Astrocyte of the cerebellum (primary cell): ENCODE data around the gene RBMS1.

Experiments
- DNase-seq: peaks from one replicate; pipeline ENCODE4 v3.0.0-alpha.2; 2011; ENCODE audit warnings: low read depth
- H3K4me3 ChIP-seq: 2 replicates; pipeline ENCODE4 v1.5.1; 2011; ENCODE audit warnings: mild to moderate bottlenecking, low read depth, low read length, moderate library complexity
- in situ Hi-C: cut with HindIII; loops from 2 replicates; pipeline ENCODE4 v1.10.0; 2017; ENCODE audit warnings: low sequenced_read_pairs
- TF ChIP-seq, protein P1 (sequence below): IDR thresholded peaks from 2 replicates; pipeline ENCODE4 v1.5.1; 2012; ENCODE audit warnings: low read length, low read depth, moderate library complexity, mild to moderate bottlenecking; ENCODE audit errors: missing control alignments

Gene RBMS1

DNA sequence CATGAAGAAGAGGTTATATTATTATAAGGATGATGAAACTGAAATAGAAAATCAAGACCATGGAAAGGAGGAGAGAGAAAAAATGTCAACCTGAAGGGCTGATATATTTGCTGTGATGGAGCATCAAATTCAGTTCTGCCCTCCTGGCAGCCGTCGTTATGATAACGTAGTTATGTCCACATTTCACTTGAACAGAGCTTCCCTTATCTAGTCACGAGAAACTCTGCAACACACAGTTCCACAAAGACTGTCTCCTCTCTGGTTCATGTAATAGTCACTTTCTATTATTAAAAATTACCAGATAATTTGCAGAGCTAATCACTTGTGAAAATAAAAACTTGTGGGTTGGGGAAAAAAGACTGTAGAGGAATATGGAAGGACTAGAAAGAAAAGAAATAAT is 19.5 kb upstream of the RBMS1 start:
- DNase-seq: no peak
- TF ChIP-seq, protein P1, sequence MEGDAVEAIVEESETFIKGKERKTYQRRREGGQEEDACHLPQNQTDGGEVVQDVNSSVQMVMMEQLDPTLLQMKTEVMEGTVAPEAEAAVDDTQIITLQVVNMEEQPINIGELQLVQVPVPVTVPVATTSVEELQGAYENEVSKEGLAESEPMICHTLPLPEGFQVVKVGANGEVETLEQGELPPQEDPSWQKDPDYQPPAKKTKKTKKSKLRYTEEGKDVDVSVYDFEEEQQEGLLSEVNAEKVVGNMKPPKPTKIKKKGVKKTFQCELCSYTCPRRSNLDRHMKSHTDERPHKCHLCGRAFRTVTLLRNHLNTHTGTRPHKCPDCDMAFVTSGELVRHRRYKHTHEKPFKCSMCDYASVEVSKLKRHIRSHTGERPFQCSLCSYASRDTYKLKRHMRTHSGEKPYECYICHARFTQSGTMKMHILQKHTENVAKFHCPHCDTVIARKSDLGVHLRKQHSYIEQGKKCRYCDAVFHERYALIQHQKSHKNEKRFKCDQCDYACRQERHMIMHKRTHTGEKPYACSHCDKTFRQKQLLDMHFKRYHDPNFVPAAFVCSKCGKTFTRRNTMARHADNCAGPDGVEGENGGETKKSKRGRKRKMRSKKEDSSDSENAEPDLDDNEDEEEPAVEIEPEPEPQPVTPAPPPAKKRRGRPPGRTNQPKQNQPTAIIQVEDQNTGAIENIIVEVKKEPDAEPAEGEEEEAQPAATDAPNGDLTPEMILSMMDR: no peak
- in situ Hi-C loops: no loop called here
- H3K4me3 ChIP-seq: no peak overlapping the region

DNA sequence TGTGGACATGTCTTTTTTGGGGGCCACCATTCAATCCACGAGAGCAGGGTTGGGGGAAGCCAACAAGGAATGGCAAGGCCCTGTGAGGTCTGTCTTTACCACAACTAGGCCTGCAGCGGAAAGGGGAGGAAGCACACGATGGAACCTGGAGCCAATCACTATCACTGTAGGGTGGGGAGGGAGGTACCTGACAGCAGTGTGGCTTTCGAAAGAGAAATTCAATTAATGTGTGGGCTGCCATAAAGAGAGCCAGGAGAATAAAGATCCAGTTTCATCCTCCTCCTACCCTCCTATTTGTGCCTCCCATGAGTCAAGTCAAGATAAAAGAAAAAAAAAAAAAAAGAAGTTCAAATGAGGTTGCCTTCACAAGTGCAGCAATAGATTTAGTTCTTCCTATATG is 18.9 kb upstream of the RBMS1 start:
- no peak for DNase-seq
- TF ChIP-seq, protein P1: no peak
- in situ Hi-C loops: no loop called here
- no peak overlapping the region for H3K4me3 ChIP-seq

DNA sequence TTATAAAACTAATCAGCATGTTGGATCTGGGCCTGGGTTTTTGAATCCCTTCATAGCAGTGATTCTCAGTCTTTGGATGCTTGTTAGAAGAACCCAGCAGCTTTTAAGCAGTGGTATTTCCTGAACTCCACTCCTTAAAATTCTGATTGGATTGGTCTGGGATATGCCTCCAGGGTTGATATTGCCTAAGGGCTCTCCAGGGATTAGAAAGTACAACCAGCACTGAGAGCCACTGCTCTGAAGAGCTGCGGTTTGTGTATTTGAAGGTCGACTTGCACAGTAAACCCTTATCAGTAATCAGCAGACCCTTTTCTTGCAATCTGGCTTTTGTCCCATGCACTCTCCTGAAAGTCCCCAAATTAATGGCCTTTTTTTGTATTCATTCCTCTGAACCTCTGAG is 17.0 kb upstream of the RBMS1 start:
- no peak overlapping the region for H3K4me3 ChIP-seq
- in situ Hi-C loops: no loop called here
- DNase-seq: no peak
- TF ChIP-seq, protein P1: no peak

DNA sequence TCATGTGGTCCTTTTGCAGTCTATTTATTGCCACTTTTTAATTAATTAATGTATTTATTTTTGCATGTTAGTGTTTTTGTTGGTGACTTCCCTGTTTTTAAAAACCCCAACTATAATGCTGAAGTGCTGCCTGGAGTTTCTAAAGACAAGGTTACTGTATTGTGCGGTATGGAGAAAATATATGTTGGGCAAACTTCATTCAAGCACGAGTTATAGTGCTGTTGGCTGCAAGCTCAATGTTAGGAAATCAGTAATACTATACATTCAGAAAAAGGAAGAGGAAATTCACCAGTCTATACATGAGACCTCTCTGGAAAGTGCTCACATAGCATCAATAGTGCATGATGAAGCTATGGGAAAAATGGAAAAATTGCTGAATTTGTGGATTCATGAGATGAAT is 15.4 kb upstream of the RBMS1 start:
- in situ Hi-C loops: no loop called here
- H3K4me3 ChIP-seq: no peak overlapping the region
- TF ChIP-seq, protein P1: no peak
- DNase-seq: no peak

DNA sequence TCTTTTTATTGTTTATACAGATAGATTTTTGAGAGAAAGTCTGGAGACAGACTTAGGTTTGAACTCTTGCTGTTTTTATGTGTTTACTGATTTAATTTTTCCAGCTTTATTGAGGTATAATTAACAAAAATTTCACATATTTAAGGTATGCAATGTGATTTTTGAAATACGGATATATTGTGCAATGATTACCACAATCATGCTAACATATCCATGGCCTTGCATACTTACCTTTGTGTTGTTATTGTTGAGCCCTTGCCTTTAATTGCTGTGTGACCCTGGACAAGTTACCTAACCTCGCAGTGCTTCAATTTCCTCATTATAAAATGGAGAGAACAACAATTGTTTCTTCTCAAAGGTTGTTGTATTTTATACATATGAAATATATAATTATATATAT is 13.9 kb upstream of the RBMS1 start:
- in situ Hi-C loops: no loop called here

DNA sequence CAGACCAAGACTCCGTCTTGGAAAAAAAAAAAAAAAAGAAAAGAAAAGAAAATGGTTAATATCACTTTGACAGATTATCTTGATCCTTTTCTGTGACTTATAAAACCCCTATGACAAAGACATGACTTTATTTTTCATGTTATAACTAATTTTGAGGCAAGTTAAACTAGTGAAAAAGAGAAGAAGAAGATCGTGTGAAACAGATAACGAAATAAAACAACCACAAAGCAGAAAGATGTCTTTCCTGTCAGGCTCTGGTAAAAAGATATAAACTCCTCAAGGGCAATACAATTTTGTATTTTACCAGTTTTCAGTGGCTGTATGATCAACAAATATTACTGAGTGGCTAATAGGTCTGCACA is 13.4 kb upstream of the RBMS1 start:
- in situ Hi-C loops: no loop called here
- DNase-seq: no peak
- no peak overlapping the region for H3K4me3 ChIP-seq
- TF ChIP-seq, protein P1: no peak

More for the DNA sequence above, 13.9 kb upstream of the RBMS1 start:
- DNase-seq: no peak
- TF ChIP-seq, protein P1: no peak
- H3K4me3 ChIP-seq: no peak overlapping the region
